ENCODE measurements around the gene DMD.

The DMD gene

GRCh38 chrX:31540313-31540712 lies 1671.0 kb downstream of the DMD start:
- no peak for TF ChIP-seq CTCF (conservative IDR thresholded peaks at IDR 0.05; ENCODE audit: low read depth, low read length)
- no peak overlapping the region for H3K4me3 ChIP-seq (ENCODE audit: low read depth, low read length)
- DNase-seq (ENCODE audit: low read depth): no peak

GRCh38 chrX:31527455-31528126 lies 1683.8 kb downstream of the DMD start:
- TF ChIP-seq CTCF (conservative IDR thresholded peaks at IDR 0.05; ENCODE audit: low read depth, low read length): no peak
- H3K4me3 ChIP-seq (ENCODE audit: low read depth, low read length): no peak overlapping the region

GRCh38 chrX:31523884-31524536 lies 1687.3 kb downstream of the DMD start:
- no peak for DNase-seq (ENCODE audit: low read depth)
- no peak for TF ChIP-seq CTCF (conservative IDR thresholded peaks at IDR 0.05; ENCODE audit: low read depth, low read length)
- H3K4me3 ChIP-seq (ENCODE audit: low read depth, low read length): no peak overlapping the region

More at GRCh38 chrX:31527455-31528126, 1683.8 kb downstream of the DMD start:
- no peak for DNase-seq (ENCODE audit: low read depth)

- DNase-seq (ENCODE audit: low read depth): no peak
- TF ChIP-seq CTCF (conservative IDR thresholded peaks at IDR 0.05; ENCODE audit: low read depth, low read length): no peak
- no peak overlapping the region for H3K4me3 ChIP-seq (ENCODE audit: low read depth, low read length)
Observed at GRCh38 chrX:31522760-31523159, 1688.6 kb downstream of the DMD start.

- no peak overlapping the region for H3K4me3 ChIP-seq (ENCODE audit: low read depth, low read length)
- no peak for TF ChIP-seq CTCF (conservative IDR thresholded peaks at IDR 0.05; ENCODE audit: low read depth, low read length)
- no peak for DNase-seq (ENCODE audit: low read depth)
Observed at GRCh38 chrX:31521941-31522340, 1689.4 kb downstream of the DMD start.

- TF ChIP-seq CTCF (conservative IDR thresholded peaks at IDR 0.05; ENCODE audit: low read depth, low read length): no peak
- H3K4me3 ChIP-seq (ENCODE audit: low read depth, low read length): no peak overlapping the region
- no peak for DNase-seq (ENCODE audit: low read depth)
Observed at GRCh38 chrX:31516527-31516926, 1694.8 kb downstream of the DMD start.

- TF ChIP-seq CTCF (conservative IDR thresholded peaks at IDR 0.05; ENCODE audit: low read depth, low read length): no peak
- DNase-seq (ENCODE audit: low read depth): peak; percentile 66
Observed at GRCh38 chrX:31508338-31508737, 1703.0 kb downstream of the DMD start.

More at GRCh38 chrX:31508338-31508737, 1703.0 kb downstream of the DMD start:
- no peak overlapping the region for H3K4me3 ChIP-seq (ENCODE audit: low read depth, low read length)
